ENCODE results near the gene RBM4B. TPM values are rescaled to one million over a fixed set of nuclear protein-coding genes. Genes with fewer than 3 reads are reported as not detected.

Gene RBM4B
- total and polyA plus RNA-seq, 7 experiments from 2014 or later, result 9.8 to 27.2 (median 19.7) TPM

GRCh38 chr11:66689661-66690590, 12.2 kb upstream of the RBM4B start:
- Histone ChIP-seq H3K27me3 (ENCODE audit: control insufficient read depth in 2 of 2, insufficient read depth in 2 of 2, low read length in 2 of 2) (no peaks in the 10 kb centered on the region), H3K27ac (ENCODE audit: low read depth, low read length) (no peak overlapping the region), H3K36me3 (ENCODE audit: control insufficient read depth in 2 of 3, insufficient read depth in 3 of 3, low read length in 3 of 3) (no peaks in the 10 kb centered on the region), H3K4me3 (ENCODE audit: low read length) (no peak overlapping the region), H3K4me1 (ENCODE audit: control insufficient read depth in 2 of 2, insufficient read depth in 2 of 2, low read length in 2 of 2) (no peaks in the 10 kb centered on the region), H3K9me3 (ENCODE audit: control insufficient read depth in 2 of 3, low read length in 3 of 3) (no peaks in the 10 kb centered on the region)
- no peak overlapping the region for H3K4me3 Mint-ChIP-seq
- ChIA-PET POLR2A (no interaction called here), CTCF (interaction anchor here (0.6 kb wide), 1 partner anchor 246 kb away, joined by 3 read pairs; no protein-coding TSS in a partner anchor)
- H3K27ac Mint-ChIP-seq, result no peak overlapping the region
- H3K36me3 Mint-ChIP-seq, result no peaks in the 10 kb centered on the region
- intact Hi-C loops (cut with micrococcal nuclease), result no loop called here
- ATAC-seq (no peak), DNase-seq (no peak)
- H3K27me3 Mint-ChIP-seq, result peaks cover 0 to 6% (median 0%) of the 10 kb centered on the region in 5 donors
- peaks cover 0 to 5% (median 0%) of the 10 kb centered on the region in 7 donors for H3K4me1 Mint-ChIP-seq
- peaks cover 0 to 2% (median 0%) of the 10 kb centered on the region in 11 donors for H3K9me3 Mint-ChIP-seq

DNA sequence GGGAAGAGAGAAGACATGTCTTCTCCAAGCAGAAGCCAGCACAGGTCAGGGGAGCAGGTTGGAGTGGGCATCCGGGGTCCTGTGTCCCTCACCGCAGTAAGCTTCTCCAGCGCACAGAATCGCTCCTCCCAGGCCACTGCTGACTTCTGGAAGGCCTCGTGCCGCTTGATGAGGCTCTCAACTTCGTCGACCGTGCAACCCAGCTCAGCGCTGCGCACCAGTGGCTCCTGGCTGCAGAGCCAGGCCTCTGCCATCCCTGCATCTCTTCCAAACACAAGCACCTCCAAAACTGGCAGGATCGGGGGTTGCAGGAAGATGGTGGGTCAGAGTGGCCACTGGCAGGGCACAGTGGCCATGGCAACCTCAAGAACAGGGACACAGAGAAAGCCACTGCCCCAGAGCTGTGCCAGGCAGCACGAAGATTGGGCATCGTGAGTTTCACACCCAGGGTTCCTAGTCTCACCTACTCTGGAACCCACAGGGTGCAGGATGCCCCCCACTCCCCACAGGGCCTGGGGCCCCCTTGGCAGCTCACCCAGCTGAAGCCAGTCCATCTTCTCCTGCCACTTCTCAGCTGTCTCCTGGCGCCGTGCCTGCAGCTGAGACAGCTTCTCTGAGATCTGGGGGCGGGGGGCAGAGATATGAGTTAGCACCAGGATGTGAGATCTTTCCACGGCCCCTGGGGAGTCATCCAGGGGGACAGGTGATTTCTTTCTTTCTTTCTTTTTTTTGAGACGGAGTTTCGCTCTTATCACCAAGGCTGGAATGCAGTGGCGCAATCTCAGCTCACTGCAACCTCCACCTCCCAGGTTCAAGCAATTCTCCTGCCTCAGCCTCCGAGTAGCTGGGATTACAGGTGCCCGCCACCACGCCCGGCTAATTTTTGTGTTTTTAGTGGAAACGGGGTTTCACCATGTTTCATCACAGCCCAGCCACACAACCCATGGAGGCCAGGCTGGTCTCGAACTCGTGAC, 11.2 kb upstream of the RBM4B start:
- Histone ChIP-seq H3K36me3 (ENCODE audit: control insufficient read depth in 2 of 3, insufficient read depth in 3 of 3, low read length in 3 of 3) (no peaks in the 10 kb centered on the region), H3K4me1 (ENCODE audit: control insufficient read depth in 2 of 2, insufficient read depth in 2 of 2, low read length in 2 of 2) (no peaks in the 10 kb centered on the region), H3K27me3 (ENCODE audit: control insufficient read depth in 2 of 2, insufficient read depth in 2 of 2, low read length in 2 of 2) (no peaks in the 10 kb centered on the region), H3K9me3 (ENCODE audit: control insufficient read depth in 2 of 3, low read length in 3 of 3) (no peaks in the 10 kb centered on the region), H3K27ac (ENCODE audit: low read depth, low read length) (no peak overlapping the region), H3K4me3 (ENCODE audit: low read length) (no peak overlapping the region)
- ChIA-PET CTCF (no interaction called here), POLR2A (no interaction called here)
- ATAC-seq (no peak), DNase-seq (no peak)
- H3K27ac Mint-ChIP-seq, result no peak overlapping the region
- no peak overlapping the region for H3K4me3 Mint-ChIP-seq
- no peaks in the 10 kb centered on the region for H3K4me1 Mint-ChIP-seq
- H3K27me3 Mint-ChIP-seq, result peaks cover 0 to 6% (median 0%) of the 10 kb centered on the region in 5 donors
- intact Hi-C loops (cut with micrococcal nuclease), result no loop called here
- H3K9me3 Mint-ChIP-seq, result peaks cover 0 to 2% (median 0%) of the 10 kb centered on the region in 11 donors
- no peaks in the 10 kb centered on the region for H3K36me3 Mint-ChIP-seq

DNA sequence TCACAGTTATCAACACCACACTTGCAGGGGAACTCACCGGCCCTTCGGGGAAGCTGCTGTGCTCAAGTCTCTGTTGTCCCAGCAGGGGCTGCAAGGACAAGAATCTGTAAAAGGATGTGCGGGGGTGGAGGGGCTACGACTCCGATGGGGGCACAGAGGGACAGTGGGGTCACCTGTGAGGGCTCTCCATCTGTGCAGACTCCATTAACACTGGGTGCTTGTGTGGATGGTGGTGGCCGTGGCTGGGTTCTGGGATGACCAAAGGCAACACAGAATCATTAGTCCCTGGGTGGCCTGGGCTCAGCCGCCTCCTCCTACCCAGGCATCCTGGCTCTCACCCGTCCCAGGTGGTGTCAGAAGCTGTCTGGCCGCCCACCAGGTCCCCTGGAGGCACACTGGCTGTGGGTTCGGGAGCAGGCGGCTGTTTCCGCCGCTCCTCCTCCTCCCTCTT, 10.2 kb upstream of the RBM4B start:
- Mint-ChIP-seq H3K9me3 (peaks cover 0 to 2% (median 0%) of the 10 kb centered on the region in 11 donors), H3K4me1 (no peaks in the 10 kb centered on the region), H3K27ac (no peak overlapping the region), H3K36me3 (no peaks in the 10 kb centered on the region), H3K27me3 (peaks cover 0 to 6% (median 0%) of the 10 kb centered on the region in 5 donors), H3K4me3 (no peak overlapping the region)
- CTCF ChIA-PET, result no interaction called here
- H3K36me3 ChIP-seq (ENCODE audit: control insufficient read depth in 2 of 3, insufficient read depth in 3 of 3, low read length in 3 of 3), result no peaks in the 10 kb centered on the region
- intact Hi-C loops (cut with micrococcal nuclease), result no loop called here
- DNase-seq (no peak), ATAC-seq (no peak)
- POLR2A ChIA-PET, result no interaction called here
- H3K4me1 ChIP-seq (ENCODE audit: control insufficient read depth in 2 of 2, insufficient read depth in 2 of 2, low read length in 2 of 2), result no peaks in the 10 kb centered on the region
- no peaks in the 10 kb centered on the region for H3K9me3 ChIP-seq (ENCODE audit: control insufficient read depth in 2 of 3, low read length in 3 of 3)
- H3K27me3 ChIP-seq (ENCODE audit: control insufficient read depth in 2 of 2, insufficient read depth in 2 of 2, low read length in 2 of 2), result no peaks in the 10 kb centered on the region
- H3K4me3 ChIP-seq (ENCODE audit: low read length), result no peak overlapping the region
- H3K27ac ChIP-seq (ENCODE audit: low read depth, low read length), result no peak overlapping the region

DNA sequence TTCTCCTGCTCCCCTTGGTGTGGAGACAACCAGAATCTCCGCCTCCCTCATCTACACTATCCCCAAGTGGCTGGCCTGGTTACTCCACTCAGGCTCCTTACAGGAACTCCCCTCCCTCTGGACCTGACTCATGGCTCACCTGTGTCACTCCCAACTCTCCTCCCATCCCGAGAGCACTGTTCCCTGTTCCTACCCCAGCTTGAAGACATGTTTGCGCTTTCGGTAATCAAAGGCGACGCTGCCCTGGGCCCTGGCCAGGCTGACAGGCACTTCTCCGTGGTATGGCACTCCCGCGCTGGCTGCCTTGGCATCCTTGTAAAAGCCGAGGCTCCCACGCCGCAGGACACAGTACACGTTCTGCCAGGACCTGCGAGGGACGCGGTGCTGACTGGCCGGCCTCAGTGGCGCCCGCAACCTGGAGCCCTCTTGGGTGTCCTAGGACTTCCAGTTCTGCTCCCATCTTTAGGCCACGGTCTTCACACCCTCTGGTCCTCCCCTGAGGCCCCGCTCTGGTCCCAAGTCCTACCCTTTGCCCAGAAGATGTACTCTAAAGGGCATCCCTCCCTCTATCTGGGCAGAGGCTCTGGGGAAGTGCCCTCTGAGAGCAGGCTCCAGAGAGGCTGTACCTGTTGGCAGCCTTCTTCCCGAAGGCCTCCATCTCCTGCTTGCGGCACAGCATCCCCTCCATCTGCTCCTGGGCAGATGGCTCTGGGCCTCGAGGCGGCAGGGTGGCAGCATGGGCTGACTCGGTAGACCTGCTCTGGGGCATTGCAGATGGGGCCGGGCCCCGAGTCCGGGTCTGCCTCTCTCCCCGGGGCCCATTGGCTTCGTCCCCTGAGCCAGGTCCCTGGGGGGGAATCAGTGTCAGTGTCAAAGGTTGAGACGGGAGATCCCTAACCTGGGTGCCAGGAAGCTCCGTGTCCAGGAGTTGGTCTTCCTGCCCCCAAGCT, 9.4 kb upstream of the RBM4B start:
- Histone ChIP-seq H3K27ac (ENCODE audit: low read depth, low read length) (no peak overlapping the region), H3K4me1 (ENCODE audit: control insufficient read depth in 2 of 2, insufficient read depth in 2 of 2, low read length in 2 of 2) (no peaks in the 10 kb centered on the region), H3K36me3 (ENCODE audit: control insufficient read depth in 2 of 3, insufficient read depth in 3 of 3, low read length in 3 of 3) (no peaks in the 10 kb centered on the region), H3K27me3 (ENCODE audit: control insufficient read depth in 2 of 2, insufficient read depth in 2 of 2, low read length in 2 of 2) (no peaks in the 10 kb centered on the region), H3K9me3 (ENCODE audit: control insufficient read depth in 2 of 3, low read length in 3 of 3) (no peaks in the 10 kb centered on the region), H3K4me3 (ENCODE audit: low read length) (no peak overlapping the region)
- ATAC-seq (no peak), DNase-seq (no peak)
- H3K27ac Mint-ChIP-seq, result no peak overlapping the region
- no peaks in the 10 kb centered on the region for H3K36me3 Mint-ChIP-seq
- H3K4me1 Mint-ChIP-seq, result no peaks in the 10 kb centered on the region
- ChIA-PET POLR2A (no interaction called here), CTCF (no interaction called here)
- peaks cover 0 to 2% (median 0%) of the 10 kb centered on the region in 11 donors for H3K9me3 Mint-ChIP-seq
- intact Hi-C loops (cut with micrococcal nuclease), result no loop called here
- peaks cover 0 to 6% (median 0%) of the 10 kb centered on the region in 5 donors for H3K27me3 Mint-ChIP-seq
- H3K4me3 Mint-ChIP-seq, result no peak overlapping the region

- Mint-ChIP-seq H3K27me3 (peaks cover 0 to 3% (median 0%) of the 10 kb centered on the region in 5 donors), H3K27ac (no peak overlapping the region), H3K9me3 (peaks cover 0 to 2% (median 0%) of the 10 kb centered on the region in 11 donors), H3K4me1 (no peaks in the 10 kb centered on the region), H3K4me3 (no peak overlapping the region), H3K36me3 (no peaks in the 10 kb centered on the region)
- no peak for DNase-seq
- no peaks in the 10 kb centered on the region for H3K27me3 ChIP-seq (ENCODE audit: control insufficient read depth in 2 of 2, insufficient read depth in 2 of 2, low read length in 2 of 2)
- H3K4me3 ChIP-seq (ENCODE audit: low read length), result no peak overlapping the region
- H3K27ac ChIP-seq (ENCODE audit: low read depth, low read length), result no peak overlapping the region
- intact Hi-C loops (cut with micrococcal nuclease), result no loop called here
- H3K9me3 ChIP-seq (ENCODE audit: control insufficient read depth in 2 of 3, low read length in 3 of 3), result no peaks in the 10 kb centered on the region
- no peak for ATAC-seq
- H3K36me3 ChIP-seq (ENCODE audit: control insufficient read depth in 2 of 3, insufficient read depth in 3 of 3, low read length in 3 of 3), result no peaks in the 10 kb centered on the region
- ChIA-PET CTCF (interaction anchor here (0.9 kb wide), 1 partner anchor 117 kb away, joined by 3 read pairs; no protein-coding TSS in a partner anchor), POLR2A (no interaction called here)
- no peaks in the 10 kb centered on the region for H3K4me1 ChIP-seq (ENCODE audit: control insufficient read depth in 2 of 2, insufficient read depth in 2 of 2, low read length in 2 of 2)
Observed at GRCh38 chr11:66686100-66686785, 8.6 kb upstream of the RBM4B start.

All from naive thymus-derived CD4-positive, alpha-beta T cell (primary cell).